Fibroblast of lung (primary cell): ENCODE measurements around the gene BUD13. TPM values are rescaled to one million over a fixed set of nuclear protein-coding genes. Genes with fewer than 3 reads are reported as not detected.

ENCODE experiments used
- DNase-seq, 2 donors: peaks; one replicate each; pipeline versions ENCODE4 v3.0.0 to v3.0.0-alpha.2; 2010; ENCODE audit warnings: low read depth in 2 of 2
- H2AFZ ChIP-seq: 2 replicates; pipeline ENCODE4 v1.5.1; 2012; ENCODE audit warnings: low read length, control low read depth, inconsistent platforms
- H3K27ac ChIP-seq: 2 replicates; pipeline ENCODE4 v1.5.1; 2011; ENCODE audit warnings: low read length, control low read depth; ENCODE audit not compliant: insufficient read depth
- H3K27me3 ChIP-seq: 2 replicates; pipeline ENCODE4 v1.5.1; 2011; ENCODE audit warnings: mild to moderate bottlenecking, low read length; ENCODE audit not compliant: control insufficient read depth, insufficient read depth
- H3K36me3 ChIP-seq: 2 replicates; pipeline ENCODE4 v1.5.1; 2011; ENCODE audit warnings: low read length; ENCODE audit not compliant: control insufficient read depth, insufficient read depth
- H3K4me1 ChIP-seq: 2 replicates; pipeline ENCODE4 v1.5.1; 2011; ENCODE audit warnings: low read length; ENCODE audit not compliant: control insufficient read depth, insufficient read depth; ENCODE audit errors: extremely low read depth
- H3K4me2 ChIP-seq: 2 replicates; pipeline ENCODE4 v1.5.1; 2011; ENCODE audit warnings: low read length, control low read depth; ENCODE audit not compliant: insufficient read depth; ENCODE audit errors: extremely low read depth
- H3K4me3 ChIP-seq, 4 experiments: fragments of 200-600 bp in 1 of 4; sonication (generic) in 1 of 4; replicated peaks in 1 of 4; 2 replicates each; pipeline ENCODE4 v1.5.1; 2011 to 2016; ENCODE audit warnings: low read length in 4 of 4, low read depth in 3 of 4, mild to moderate bottlenecking in 3 of 4, control low read depth in 2 of 4, inconsistent platforms in 1 of 4, mixed read lengths in 1 of 4; ENCODE audit not compliant: insufficient read depth in 1 of 4; ENCODE audit errors: control extremely low read depth in 1 of 4
- H3K79me2 ChIP-seq: 2 replicates; pipeline ENCODE4 v1.5.1; 2012; ENCODE audit warnings: mild to moderate bottlenecking, low read length, inconsistent platforms; ENCODE audit not compliant: control insufficient read depth, insufficient read depth
- H3K9ac ChIP-seq: 2 replicates; pipeline ENCODE4 v1.5.1; 2011; ENCODE audit warnings: mild to moderate bottlenecking, low read length, control low read depth; ENCODE audit not compliant: insufficient read depth
- H3K9me3 ChIP-seq: 2 replicates; pipeline ENCODE4 v1.5.1; 2012; ENCODE audit warnings: low read depth, low read length; ENCODE audit not compliant: control insufficient read depth, insufficient read depth
- H4K20me1 ChIP-seq: 2 replicates; pipeline ENCODE4 v1.5.1; 2011; ENCODE audit warnings: low read length; ENCODE audit not compliant: control insufficient read depth, insufficient read depth; ENCODE audit errors: extremely low read depth
- EZH2 ChIP-seq: IDR thresholded peaks from 2 replicates; pipeline ENCODE4 v1.5.1; 2012; ENCODE audit warnings: low read length, control low read depth, mild to moderate bottlenecking; ENCODE audit errors: missing control alignments
- polyA plus RNA-seq, 2 donors: library from polyadenylated mRNA; depleted of rRNA in 1 of 2; stranded (reverse) in 1 of 2; unstranded in 1 of 2; fragments of >200 nt; gene quantifications; 2 replicates each; pipeline ENCODE4 v1.2.1, GENCODE V29; 2011 to 2012; ENCODE audit warnings: missing spikeins in 1 of 2
- total RNA-seq: library from RNA; depleted of rRNA; stranded (reverse); fragments of >200 nt; gene quantifications from 2 replicates; pipeline ENCODE4 v1.2.1, GENCODE V29; 2014
- TF ChIP-seq, protein P1 (sequence below), 2 donors: IDR thresholded peaks in 1 of 2; conservative IDR thresholded peaks in 1 of 2; 1 replicate in 1 of 2; 2 replicates in 1 of 2; pipeline ENCODE4 v1.5.1; 2011 to 2012; ENCODE audit warnings: low read length in 2 of 2, control low read depth in 1 of 2, inconsistent platforms in 1 of 2, low read depth in 1 of 2, mild to moderate bottlenecking in 1 of 2

The BUD13 gene
- total and polyA plus RNA-seq, 2 donors (not counting 1 experiment from before 2014, with no cell fraction given), result 12.7 to 13.0 TPM

DNA sequence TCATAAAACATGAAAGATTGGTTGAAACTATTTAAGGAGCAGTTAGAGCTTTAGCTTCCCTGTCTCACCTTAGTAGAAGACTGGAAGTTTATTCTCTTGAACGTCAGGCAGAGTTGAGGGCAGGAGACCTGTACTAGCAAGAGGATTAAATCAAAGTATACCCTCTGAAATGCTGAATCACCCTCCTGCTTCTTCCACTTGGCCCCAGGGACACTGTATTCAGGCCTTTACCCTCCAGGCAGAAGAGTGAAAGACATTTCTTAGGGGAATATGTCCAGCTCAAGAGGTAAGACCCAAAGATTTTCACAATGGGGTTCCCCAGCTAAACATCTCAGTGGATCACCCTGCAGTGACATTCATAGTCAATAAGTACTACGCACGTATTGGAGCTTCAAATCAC lies 38.4 kb upstream of the BUD13 start:
- Histone ChIP-seq H3K27ac (no peak overlapping the region), H3K9ac (no peak overlapping the region), H3K36me3 (no peaks in the 10 kb centered on the region), H3K4me3 (no peak overlapping the region), H2AFZ (no peak overlapping the region), H3K4me2 (no peak overlapping the region), H3K27me3 (peaks cover 4% of the 10 kb centered on the region), H3K4me1 (no peaks in the 10 kb centered on the region), H4K20me1 (no peaks in the 10 kb centered on the region), H3K9me3 (no peaks in the 10 kb centered on the region), H3K79me2 (no peaks in the 10 kb centered on the region)
- no peak for DNase-seq
- TF ChIP-seq, protein P1, sequence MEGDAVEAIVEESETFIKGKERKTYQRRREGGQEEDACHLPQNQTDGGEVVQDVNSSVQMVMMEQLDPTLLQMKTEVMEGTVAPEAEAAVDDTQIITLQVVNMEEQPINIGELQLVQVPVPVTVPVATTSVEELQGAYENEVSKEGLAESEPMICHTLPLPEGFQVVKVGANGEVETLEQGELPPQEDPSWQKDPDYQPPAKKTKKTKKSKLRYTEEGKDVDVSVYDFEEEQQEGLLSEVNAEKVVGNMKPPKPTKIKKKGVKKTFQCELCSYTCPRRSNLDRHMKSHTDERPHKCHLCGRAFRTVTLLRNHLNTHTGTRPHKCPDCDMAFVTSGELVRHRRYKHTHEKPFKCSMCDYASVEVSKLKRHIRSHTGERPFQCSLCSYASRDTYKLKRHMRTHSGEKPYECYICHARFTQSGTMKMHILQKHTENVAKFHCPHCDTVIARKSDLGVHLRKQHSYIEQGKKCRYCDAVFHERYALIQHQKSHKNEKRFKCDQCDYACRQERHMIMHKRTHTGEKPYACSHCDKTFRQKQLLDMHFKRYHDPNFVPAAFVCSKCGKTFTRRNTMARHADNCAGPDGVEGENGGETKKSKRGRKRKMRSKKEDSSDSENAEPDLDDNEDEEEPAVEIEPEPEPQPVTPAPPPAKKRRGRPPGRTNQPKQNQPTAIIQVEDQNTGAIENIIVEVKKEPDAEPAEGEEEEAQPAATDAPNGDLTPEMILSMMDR (conservative IDR thresholded peaks at IDR 0.05 in 1 of 2, IDR thresholded peaks at IDR 0.05 in 1 of 2; ENCODE audit: low read depth in 1 of 2, low read length in 2 of 2), result no peak
- TF ChIP-seq EZH2, result no peak

DNA sequence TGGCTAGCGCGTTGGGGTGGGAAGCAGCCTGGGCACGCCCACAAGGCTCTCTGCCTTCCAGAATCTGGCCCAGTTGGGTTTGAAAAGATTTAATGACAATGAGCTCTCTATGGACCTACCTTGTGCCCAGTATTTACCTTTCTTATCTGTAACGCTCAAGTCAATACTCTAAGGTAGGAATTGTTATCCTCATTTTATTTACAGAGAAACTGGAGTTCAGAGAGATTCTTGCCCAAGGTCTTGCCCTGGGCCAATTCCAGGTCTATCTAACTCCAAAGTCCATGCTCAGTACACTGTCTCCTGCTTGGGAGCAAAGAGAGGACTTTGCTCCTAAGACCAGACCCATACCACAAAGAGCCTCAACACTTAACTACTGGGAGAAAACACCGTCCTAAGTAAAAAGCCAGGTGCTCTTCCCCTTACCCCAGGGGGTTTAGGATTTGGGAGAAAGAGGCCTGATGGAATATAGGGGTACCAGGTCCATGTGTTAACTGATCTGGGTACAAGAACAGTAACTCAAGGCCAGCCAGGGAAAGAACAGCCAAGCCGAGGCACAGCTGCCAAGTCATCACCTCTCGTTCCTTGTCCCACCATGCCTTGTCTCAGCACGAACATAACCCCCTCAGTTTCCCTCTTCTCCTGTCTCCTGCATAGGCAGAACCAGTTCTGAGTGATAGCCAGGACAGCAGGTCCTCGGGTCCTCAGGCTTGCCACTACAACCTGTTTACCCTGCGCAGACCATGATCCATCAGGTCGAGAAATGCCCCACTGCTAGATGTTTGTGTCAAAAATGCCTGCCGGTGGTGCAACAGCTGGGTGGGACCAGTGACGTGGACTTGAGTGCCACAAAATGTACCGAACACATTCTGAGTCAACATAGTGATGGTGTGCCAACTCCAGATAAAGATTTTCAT lies 35.7 kb upstream of the BUD13 start:
- Histone ChIP-seq H3K79me2 (no peaks in the 10 kb centered on the region), H2AFZ (no peak overlapping the region), H3K4me3 (no peak overlapping the region), H4K20me1 (no peaks in the 10 kb centered on the region), H3K4me1 (no peaks in the 10 kb centered on the region), H3K4me2 (no peak overlapping the region), H3K9ac (no peak overlapping the region), H3K9me3 (no peaks in the 10 kb centered on the region), H3K27me3 (peaks cover 4% of the 10 kb centered on the region), H3K27ac (no peak overlapping the region), H3K36me3 (no peaks in the 10 kb centered on the region)
- DNase-seq, result peak in 1 of 2 donors; percentile 77
- no peak for TF ChIP-seq EZH2
- TF ChIP-seq, protein P1 (conservative IDR thresholded peaks at IDR 0.05 in 1 of 2, IDR thresholded peaks at IDR 0.05 in 1 of 2; ENCODE audit: low read depth in 1 of 2, low read length in 2 of 2), result no peak

- Histone ChIP-seq H3K79me2 (no peaks in the 10 kb centered on the region), H3K36me3 (no peaks in the 10 kb centered on the region), H3K4me1 (no peaks in the 10 kb centered on the region), H3K4me2 (no peak overlapping the region), H3K27ac (no peak overlapping the region), H3K4me3 (no peak overlapping the region), H4K20me1 (no peaks in the 10 kb centered on the region), H3K9me3 (no peaks in the 10 kb centered on the region), H3K27me3 (no peaks in the 10 kb centered on the region), H2AFZ (no peak overlapping the region), H3K9ac (no peak overlapping the region)
- no peak for TF ChIP-seq EZH2
- TF ChIP-seq, protein P1 (conservative IDR thresholded peaks at IDR 0.05 in 1 of 2, IDR thresholded peaks at IDR 0.05 in 1 of 2; ENCODE audit: low read depth in 1 of 2, low read length in 2 of 2), result no peak
- DNase-seq, result no peak
These were observed 34.9 kb upstream of the BUD13 start for GRCh38 chr11:116807601-116808261.
